Embryonic facial prominence (tissue), 1 donor: ENCODE data around the gene KCND3.
"Not testable (repeated sequence)": the region's sequence is repeated elsewhere in the genome, so short reads cannot be mapped to it uniquely, and the experiment has no call there.

Experiments used
- DNase-seq: peaks from one replicate; pipeline ENCODE4 v3.0.0-alpha.2; 2016; ENCODE audit errors: extremely low spot score

Gene KCND3

GRCh38 chr1:111814305-111814628 lies 175.2 kb downstream of the KCND3 start:
- no peak for DNase-seq

- no peak for DNase-seq
These were observed 175.8 kb downstream of the KCND3 start for GRCh38 chr1:111813440-111814304.

GRCh38 chr1:111812306-111812705 lies 177.2 kb downstream of the KCND3 start:
- no peak for DNase-seq

- no peak for DNase-seq
These were observed 177.6 kb downstream of the KCND3 start for GRCh38 chr1:111811891-111812290.

GRCh38 chr1:111805251-111805650 lies 184.2 kb downstream of the KCND3 start:
- DNase-seq: no peak

GRCh38 chr1:111804776-111805175 lies 184.7 kb downstream of the KCND3 start:
- no peak for DNase-seq

GRCh38 chr1:111803951-111804350 lies 185.5 kb downstream of the KCND3 start:
- DNase-seq: no peak

GRCh38 chr1:111802984-111803383 lies 186.5 kb downstream of the KCND3 start:
- no peak for DNase-seq

GRCh38 chr1:111802110-111802509 lies 187.4 kb downstream of the KCND3 start:
- DNase-seq: no peak

GRCh38 chr1:111801071-111801850 lies 188.2 kb downstream of the KCND3 start:
- DNase-seq: no peak

- DNase-seq: not testable (repeated sequence)
These were observed 189.7 kb downstream of the KCND3 start for GRCh38 chr1:111799722-111800121.

- no peak for DNase-seq
These were observed 190.9 kb downstream of the KCND3 start for GRCh38 chr1:111798580-111798979.

GRCh38 chr1:111795401-111795800 lies 194.1 kb downstream of the KCND3 start:
- DNase-seq: no peak

GRCh38 chr1:111793923-111794322 lies 195.5 kb downstream of the KCND3 start:
- DNase-seq: no peak

GRCh38 chr1:111792249-111792648 lies 197.2 kb downstream of the KCND3 start:
- DNase-seq: no peak

GRCh38 chr1:111791776-111792175 lies 197.7 kb downstream of the KCND3 start:
- DNase-seq: no peak

GRCh38 chr1:111789666-111790316 lies 199.7 kb downstream of the KCND3 start:
- no peak for DNase-seq

- no peak for DNase-seq
These were observed 200.3 kb downstream of the KCND3 start for GRCh38 chr1:111789142-111789541.

GRCh38 chr1:111786669-111787207 lies 202.7 kb downstream of the KCND3 start:
- DNase-seq: no peak

GRCh38 chr1:111784273-111784901 lies 205.1 kb downstream of the KCND3 start:
- no peak for DNase-seq

- DNase-seq: no peak
These were observed 209.9 kb downstream of the KCND3 start for GRCh38 chr1:111779546-111779945.

- DNase-seq: no peak
These were observed 210.9 kb downstream of the KCND3 start for GRCh38 chr1:111778541-111779051.
